Ecto neural progenitor cell (in vitro differentiated cells): ENCODE data around the gene EPHA2.
"Not testable (repeated sequence)": the region's sequence is repeated elsewhere in the genome, so short reads cannot be mapped to it uniquely, and the experiment has no call there.

Source experiments
- DNase-seq: peaks from one replicate; pipeline ENCODE4 v3.0.0-alpha.2; 2018; ENCODE audit warnings: low spot score

The EPHA2 gene

GRCh38 chr1:16119504-16119903, 36.4 kb downstream of the EPHA2 start:
- no peak for DNase-seq

- no peak for DNase-seq
These were observed 37.2 kb downstream of the EPHA2 start for GRCh38 chr1:16118706-16119105.

GRCh38 chr1:16117936-16118335, 37.9 kb downstream of the EPHA2 start:
- DNase-seq, result no peak

GRCh38 chr1:16117369-16117768, 38.5 kb downstream of the EPHA2 start:
- DNase-seq, result no peak

GRCh38 chr1:16116625-16117024, 39.2 kb downstream of the EPHA2 start:
- no peak for DNase-seq

GRCh38 chr1:16116002-16116401, 39.9 kb downstream of the EPHA2 start:
- DNase-seq, result peak; percentile 95

- no peak for DNase-seq
These were observed 40.3 kb downstream of the EPHA2 start for GRCh38 chr1:16115468-16115983.

GRCh38 chr1:16114527-16115467, 41.1 kb downstream of the EPHA2 start:
- no peak for DNase-seq

- DNase-seq, result no peak
These were observed 43.0 kb downstream of the EPHA2 start for GRCh38 chr1:16112596-16113555.

- no peak for DNase-seq
These were observed 43.9 kb downstream of the EPHA2 start for GRCh38 chr1:16111771-16112595.

- no peak for DNase-seq
These were observed 45.0 kb downstream of the EPHA2 start for GRCh38 chr1:16110884-16111283.

GRCh38 chr1:16110456-16110855, 45.4 kb downstream of the EPHA2 start:
- no peak for DNase-seq

GRCh38 chr1:16109571-16109970, 46.3 kb downstream of the EPHA2 start:
- DNase-seq, result no peak

GRCh38 chr1:16107039-16107438, 48.8 kb downstream of the EPHA2 start:
- DNase-seq, result not testable (repeated sequence)

GRCh38 chr1:16101623-16102022, 54.2 kb downstream of the EPHA2 start:
- no peak for DNase-seq

GRCh38 chr1:16099412-16099811, 56.5 kb downstream of the EPHA2 start:
- DNase-seq, result no peak

GRCh38 chr1:16095447-16095846, 60.4 kb downstream of the EPHA2 start:
- no peak for DNase-seq

GRCh38 chr1:16094453-16095158, 61.3 kb downstream of the EPHA2 start:
- DNase-seq, result no peak

GRCh38 chr1:16093611-16094010, 62.3 kb downstream of the EPHA2 start:
- peak; percentile 54 for DNase-seq

GRCh38 chr1:16092923-16093511, 62.9 kb downstream of the EPHA2 start:
- DNase-seq, result no peak
